ENCODE results near the gene MAN2A2.
A peak's percentile ranks its signal among the peaks of the same experiment; 100 is the strongest.

The MAN2A2 gene

GRCh38 chr15:90902840-90903732 is at the start of gene MAN2A2:
Gene MAN2A2, plus strand, starts transcription at chr15:90903302. Its CDS starts 906 bp downstream, at chr15:90904208.
- peak; percentile 87 for DNase-seq

- DNase-seq = no peak
Measured at GRCh38 chr15:90855139-90855538, 48.0 kb upstream of the MAN2A2 start.

GRCh38 chr15:90857337-90857736 is 45.8 kb upstream of the MAN2A2 start:
- no peak for DNase-seq

- no peak for DNase-seq
Measured at GRCh38 chr15:90857883-90858443, 45.1 kb upstream of the MAN2A2 start.

- no peak for DNase-seq
Measured at GRCh38 chr15:90859234-90860131, 43.6 kb upstream of the MAN2A2 start.

GRCh38 chr15:90860450-90860849 is 42.7 kb upstream of the MAN2A2 start:
- no peak for DNase-seq

GRCh38 chr15:90860942-90861675 is 42.0 kb upstream of the MAN2A2 start:
- no peak for DNase-seq

- DNase-seq = no peak
Measured at GRCh38 chr15:90862487-90862886, 40.6 kb upstream of the MAN2A2 start.

- DNase-seq = no peak
Measured at GRCh38 chr15:90862964-90863778, 39.9 kb upstream of the MAN2A2 start.

GRCh38 chr15:90863987-90864386 is 39.1 kb upstream of the MAN2A2 start:
- no peak for DNase-seq

- no peak for DNase-seq
Measured at GRCh38 chr15:90864507-90864906, 38.6 kb upstream of the MAN2A2 start.

- no peak for DNase-seq
Measured at GRCh38 chr15:90865702-90866101, 37.4 kb upstream of the MAN2A2 start.

GRCh38 chr15:90866161-90866715 is 36.9 kb upstream of the MAN2A2 start:
- no peak for DNase-seq

- DNase-seq = no peak
Measured at GRCh38 chr15:90866800-90867199, 36.3 kb upstream of the MAN2A2 start.

- no peak for DNase-seq
Measured at GRCh38 chr15:90868261-90868689, 34.8 kb upstream of the MAN2A2 start, which contains the start of gene FURIN. Gene FURIN, plus strand, starts transcription at chr15:90868588. Its CDS starts 7,153 bp downstream, at chr15:90875741.

- no peak for DNase-seq
Measured at GRCh38 chr15:90869140-90869541, 34.0 kb upstream of the MAN2A2 start.

GRCh38 chr15:90869601-90870353 is 33.3 kb upstream of the MAN2A2 start:
- peak; percentile 42 for DNase-seq

GRCh38 chr15:90870354-90871138 is 32.6 kb upstream of the MAN2A2 start:
- no peak for DNase-seq

GRCh38 chr15:90871139-90871715 is 31.9 kb upstream of the MAN2A2 start:
- DNase-seq = peak; percentile 71
